ENCODE measurements around the gene NCKAP5. TPM values are rescaled to one million over a fixed set of nuclear protein-coding genes. Genes with fewer than 3 reads are reported as not detected.

The NCKAP5 gene
- total and polyA plus RNA-seq, 9 of the 15 experiments (the other 6 are each of a cell fraction or from before 2014, with no cell fraction given) = not detected

DNA sequence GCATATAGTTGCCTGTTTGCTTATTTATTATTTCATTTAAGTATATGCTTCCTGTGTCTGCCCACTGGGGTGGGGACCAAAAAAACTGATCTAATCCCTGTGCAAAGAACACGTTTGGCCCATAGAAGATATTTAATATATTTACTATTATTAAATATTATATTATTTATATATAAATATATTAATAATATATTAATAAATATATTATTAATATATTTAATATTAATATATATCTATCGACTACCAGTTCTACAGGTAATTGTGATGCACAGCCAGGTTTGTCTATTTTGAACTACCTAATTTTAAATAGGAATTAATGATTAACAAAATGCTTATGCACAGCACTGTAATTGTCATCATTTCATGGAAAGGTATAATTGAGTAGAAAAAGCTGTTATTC is 609.4 kb downstream of the NCKAP5 start (continued):
- TF ChIP-seq ZNF407 (IDR thresholded peaks at IDR 0.05; ENCODE audit: low read depth) (no peak), NR2C2 (CRISPR knock-in tag; IDR thresholded peaks at IDR 0.05) (no peak), NR2C2 (tag; IDR thresholded peaks at IDR 0.05) (no peak), CBX2 (IDR thresholded peaks at IDR 0.05; ENCODE audit: insufficient read depth, low read length, poor library complexity, severe bottlenecking) (no peak), MTA1 (IDR thresholded peaks at IDR 0.05; ENCODE audit: borderline replicate concordance) (no peak), GABPA (tag; conservative IDR thresholded peaks at IDR 0.05; ENCODE audit: low read depth) (no peak)
- TF ChIP-seq, protein P1, sequence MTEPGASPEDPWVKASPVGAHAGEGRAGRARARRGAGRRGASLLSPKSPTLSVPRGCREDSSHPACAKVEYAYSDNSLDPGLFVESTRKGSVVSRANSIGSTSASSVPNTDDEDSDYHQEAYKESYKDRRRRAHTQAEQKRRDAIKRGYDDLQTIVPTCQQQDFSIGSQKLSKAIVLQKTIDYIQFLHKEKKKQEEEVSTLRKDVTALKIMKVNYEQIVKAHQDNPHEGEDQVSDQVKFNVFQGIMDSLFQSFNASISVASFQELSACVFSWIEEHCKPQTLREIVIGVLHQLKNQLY (CRISPR knock-in tag; conservative IDR thresholded peaks at IDR 0.05) = no peak
- TF ChIP-seq, protein P2, sequence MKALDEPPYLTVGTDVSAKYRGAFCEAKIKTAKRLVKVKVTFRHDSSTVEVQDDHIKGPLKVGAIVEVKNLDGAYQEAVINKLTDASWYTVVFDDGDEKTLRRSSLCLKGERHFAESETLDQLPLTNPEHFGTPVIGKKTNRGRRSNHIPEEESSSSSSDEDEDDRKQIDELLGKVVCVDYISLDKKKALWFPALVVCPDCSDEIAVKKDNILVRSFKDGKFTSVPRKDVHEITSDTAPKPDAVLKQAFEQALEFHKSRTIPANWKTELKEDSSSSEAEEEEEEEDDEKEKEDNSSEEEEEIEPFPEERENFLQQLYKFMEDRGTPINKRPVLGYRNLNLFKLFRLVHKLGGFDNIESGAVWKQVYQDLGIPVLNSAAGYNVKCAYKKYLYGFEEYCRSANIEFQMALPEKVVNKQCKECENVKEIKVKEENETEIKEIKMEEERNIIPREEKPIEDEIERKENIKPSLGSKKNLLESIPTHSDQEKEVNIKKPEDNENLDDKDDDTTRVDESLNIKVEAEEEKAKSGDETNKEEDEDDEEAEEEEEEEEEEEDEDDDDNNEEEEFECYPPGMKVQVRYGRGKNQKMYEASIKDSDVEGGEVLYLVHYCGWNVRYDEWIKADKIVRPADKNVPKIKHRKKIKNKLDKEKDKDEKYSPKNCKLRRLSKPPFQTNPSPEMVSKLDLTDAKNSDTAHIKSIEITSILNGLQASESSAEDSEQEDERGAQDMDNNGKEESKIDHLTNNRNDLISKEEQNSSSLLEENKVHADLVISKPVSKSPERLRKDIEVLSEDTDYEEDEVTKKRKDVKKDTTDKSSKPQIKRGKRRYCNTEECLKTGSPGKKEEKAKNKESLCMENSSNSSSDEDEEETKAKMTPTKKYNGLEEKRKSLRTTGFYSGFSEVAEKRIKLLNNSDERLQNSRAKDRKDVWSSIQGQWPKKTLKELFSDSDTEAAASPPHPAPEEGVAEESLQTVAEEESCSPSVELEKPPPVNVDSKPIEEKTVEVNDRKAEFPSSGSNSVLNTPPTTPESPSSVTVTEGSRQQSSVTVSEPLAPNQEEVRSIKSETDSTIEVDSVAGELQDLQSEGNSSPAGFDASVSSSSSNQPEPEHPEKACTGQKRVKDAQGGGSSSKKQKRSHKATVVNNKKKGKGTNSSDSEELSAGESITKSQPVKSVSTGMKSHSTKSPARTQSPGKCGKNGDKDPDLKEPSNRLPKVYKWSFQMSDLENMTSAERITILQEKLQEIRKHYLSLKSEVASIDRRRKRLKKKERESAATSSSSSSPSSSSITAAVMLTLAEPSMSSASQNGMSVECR (CRISPR knock-in tag; IDR thresholded peaks at IDR 0.05) = no peak
- TF ChIP-seq, protein P3, sequence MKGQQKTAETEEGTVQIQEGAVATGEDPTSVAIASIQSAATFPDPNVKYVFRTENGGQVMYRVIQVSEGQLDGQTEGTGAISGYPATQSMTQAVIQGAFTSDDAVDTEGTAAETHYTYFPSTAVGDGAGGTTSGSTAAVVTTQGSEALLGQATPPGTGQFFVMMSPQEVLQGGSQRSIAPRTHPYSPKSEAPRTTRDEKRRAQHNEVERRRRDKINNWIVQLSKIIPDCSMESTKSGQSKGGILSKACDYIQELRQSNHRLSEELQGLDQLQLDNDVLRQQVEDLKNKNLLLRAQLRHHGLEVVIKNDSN (CRISPR knock-in tag; IDR thresholded peaks at IDR 0.05) = no peak

All from K562 (cell line).